ENCODE results near the gene PIH1D1.
A peak's percentile ranks its signal among the peaks of the same experiment; 100 is the strongest.
"Not testable (repeated sequence)": the region's sequence is repeated elsewhere in the genome, so short reads cannot be mapped to it uniquely, and the experiment has no call there.

PIH1D1 gene

GRCh38 chr19:49473868-49474541 lies 22.4 kb upstream of the PIH1D1 start, which contains the start of gene FLT3LG:
TSS of gene FLT3LG (plus strand) at chr19:49474215. CDS start at chr19:49474640, 425 bp downstream.
- H3K27ac ChIP-seq (ENCODE audit: low read depth, low read length), result no peak within 1 kb of the TSS
- no peaks in the 10 kb centered on the region for H3K79me2 ChIP-seq (ENCODE audit: control insufficient read depth, low read length)
- no peaks in the 10 kb centered on the region for H3K9me3 ChIP-seq (ENCODE audit: control insufficient read depth, insufficient read depth, low read length)
- no peaks in the 10 kb centered on the region for H4K20me1 ChIP-seq (ENCODE audit: control insufficient read depth, insufficient read depth, low read depth, low read length)
- H3K36me3 ChIP-seq (ENCODE audit: control insufficient read depth, low read length), result peaks cover 18% of the 10 kb centered on the region
- no peaks in the 10 kb centered on the region for H3K9me2 ChIP-seq (replicated peaks; ENCODE audit: control insufficient read depth, low read length)
- TF ChIP-seq CTCF (IDR thresholded peaks at IDR 0.05; ENCODE audit: low read depth, low read length, poor library complexity, severe bottlenecking) (peak; percentile 99), EZH2phosphoT487 (IDR thresholded peaks at IDR 0.05; ENCODE audit: borderline replicate concordance, low read length) (no peak)
- peaks cover 4% of the 10 kb centered on the region; the same call in 1 of the 2 replicates for H3F3A ChIP-seq (ENCODE audit: control insufficient read depth, insufficient read depth)
- peak within 1 kb of the TSS; percentile 78 for H3K4me2 ChIP-seq (ENCODE audit: low read length)
- peak within 1 kb of the TSS; percentile 75 for H3K4me3 ChIP-seq (ENCODE audit: low read length)
- H3K27me3 ChIP-seq (ENCODE audit: control insufficient read depth, low read length), result peaks cover 6% of the 10 kb centered on the region
- H3K4me1 ChIP-seq (ENCODE audit: control insufficient read depth, low read length), result peaks cover 44% of the 10 kb centered on the region

GRCh38 chr19:49473501-49473867 lies 21.9 kb upstream of the PIH1D1 start:
- not testable (repeated sequence) for H3F3A ChIP-seq (ENCODE audit: control insufficient read depth, insufficient read depth); H3K9me3 ChIP-seq (ENCODE audit: control insufficient read depth, insufficient read depth, low read length); H4K20me1 ChIP-seq (ENCODE audit: control insufficient read depth, insufficient read depth, low read depth, low read length); H3K79me2 ChIP-seq (ENCODE audit: control insufficient read depth, low read length); H3K9me2 ChIP-seq (replicated peaks; ENCODE audit: control insufficient read depth, low read length); H3K27me3 ChIP-seq (ENCODE audit: control insufficient read depth, low read length); H3K27ac ChIP-seq (ENCODE audit: low read depth, low read length)
- Histone ChIP-seq H3K4me3 (ENCODE audit: low read length) (peak overlapping the region; percentile 75), H3K4me2 (ENCODE audit: low read length) (peak overlapping the region; percentile 78), H3K4me1 (ENCODE audit: control insufficient read depth, low read length) (peaks cover 49% of the 10 kb centered on the region), H3K36me3 (ENCODE audit: control insufficient read depth, low read length) (peaks cover 21% of the 10 kb centered on the region)

DNA sequence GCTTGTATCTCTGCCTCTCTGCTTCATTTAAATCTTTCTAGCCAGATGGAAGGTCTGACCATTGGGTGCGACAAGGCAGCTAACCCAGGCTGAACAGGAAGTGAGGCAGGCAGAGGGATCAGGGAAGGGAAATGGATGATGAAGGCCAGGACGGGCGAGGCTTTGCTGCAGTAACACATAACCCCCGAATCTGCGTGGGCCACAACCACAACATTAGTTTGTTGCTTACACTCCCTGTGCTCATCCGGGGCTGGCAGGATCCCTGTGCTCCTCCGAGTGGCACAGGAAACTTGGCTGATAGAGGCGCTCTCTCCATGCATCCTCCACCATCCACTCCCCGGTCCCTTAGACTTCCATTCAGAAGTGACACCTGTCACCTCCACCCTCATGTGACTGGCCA lies 21.3 kb upstream of the PIH1D1 start:
- Histone ChIP-seq H3K9me3 (ENCODE audit: control insufficient read depth, insufficient read depth, low read length) (no peaks in the 10 kb centered on the region), H3K9me2 (replicated peaks; ENCODE audit: control insufficient read depth, low read length) (no peaks in the 10 kb centered on the region), H3K79me2 (ENCODE audit: control insufficient read depth, low read length) (no peaks in the 10 kb centered on the region), H3K27me3 (ENCODE audit: control insufficient read depth, low read length) (peaks cover 6% of the 10 kb centered on the region), H3K4me1 (ENCODE audit: control insufficient read depth, low read length) (peaks cover 53% of the 10 kb centered on the region), H3K27ac (ENCODE audit: low read depth, low read length) (no peak overlapping the region), H3K4me2 (ENCODE audit: low read length) (no peak overlapping the region), H3K36me3 (ENCODE audit: control insufficient read depth, low read length) (peaks cover 24% of the 10 kb centered on the region), H4K20me1 (ENCODE audit: control insufficient read depth, insufficient read depth, low read depth, low read length) (no peaks in the 10 kb centered on the region), H3K4me3 (ENCODE audit: low read length) (no peak overlapping the region), H3F3A (ENCODE audit: control insufficient read depth, insufficient read depth) (peaks cover 4% of the 10 kb centered on the region; the same call in 1 of the 2 replicates)
- TF ChIP-seq CTCF (IDR thresholded peaks at IDR 0.05; ENCODE audit: low read depth, low read length, poor library complexity, severe bottlenecking), result no peak
- no peak for TF ChIP-seq EZH2phosphoT487 (IDR thresholded peaks at IDR 0.05; ENCODE audit: borderline replicate concordance, low read length)

DNA sequence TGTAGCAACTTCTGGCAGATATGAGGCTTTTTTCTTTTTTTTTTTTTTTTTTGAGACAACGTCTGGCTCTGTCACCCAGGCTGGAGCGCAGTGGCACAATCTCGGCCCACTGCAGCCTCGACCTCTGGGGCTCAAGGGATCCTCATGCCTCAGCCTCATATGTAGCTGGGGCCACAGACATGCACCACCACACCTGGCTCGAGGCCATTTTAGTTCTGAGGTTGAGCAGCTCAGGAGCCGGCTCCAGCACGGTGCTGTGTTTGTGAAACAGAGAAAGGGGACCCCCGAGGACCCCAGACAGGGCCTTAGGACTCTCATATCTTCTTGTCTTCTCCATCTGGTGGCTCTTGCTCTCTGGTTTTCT lies 19.0 kb upstream of the PIH1D1 start:
- H3K9me3 ChIP-seq (ENCODE audit: control insufficient read depth, insufficient read depth, low read length), result no peaks in the 10 kb centered on the region
- H3K27me3 ChIP-seq (ENCODE audit: control insufficient read depth, low read length), result peaks cover 6% of the 10 kb centered on the region
- H3K36me3 ChIP-seq (ENCODE audit: control insufficient read depth, low read length), result peaks cover 31% of the 10 kb centered on the region
- no peaks in the 10 kb centered on the region for H3K9me2 ChIP-seq (replicated peaks; ENCODE audit: control insufficient read depth, low read length)
- peak overlapping the region; percentile 39 for H3K27ac ChIP-seq (ENCODE audit: low read depth, low read length)
- peaks cover 50% of the 10 kb centered on the region for H3K4me1 ChIP-seq (ENCODE audit: control insufficient read depth, low read length)
- no peak overlapping the region for H3K4me3 ChIP-seq (ENCODE audit: low read length)
- H3K4me2 ChIP-seq (ENCODE audit: low read length), result peak overlapping the region; percentile 18
- TF ChIP-seq EZH2phosphoT487 (IDR thresholded peaks at IDR 0.05; ENCODE audit: borderline replicate concordance, low read length) (no peak), CTCF (IDR thresholded peaks at IDR 0.05; ENCODE audit: low read depth, low read length, poor library complexity, severe bottlenecking) (no peak)
- H4K20me1 ChIP-seq (ENCODE audit: control insufficient read depth, insufficient read depth, low read depth, low read length), result no peaks in the 10 kb centered on the region
- H3K79me2 ChIP-seq (ENCODE audit: control insufficient read depth, low read length), result no peaks in the 10 kb centered on the region
- H3F3A ChIP-seq (ENCODE audit: control insufficient read depth, insufficient read depth), result peaks cover 4% of the 10 kb centered on the region; the same call in 1 of the 2 replicates
